ENCODE results near the gene KIF11. TPM values are rescaled to one million over a fixed set of nuclear protein-coding genes. Genes with fewer than 3 reads are reported as not detected.
A peak's percentile ranks its signal among the peaks of the same experiment; 100 is the strongest.
"Not testable (repeated sequence)": the region's sequence is repeated elsewhere in the genome, so short reads cannot be mapped to it uniquely, and the experiment has no call there.

KIF11 gene
- total RNA-seq, 3 donors from 2014 or later: 1.7 to 14.6 (median 3.2) TPM

DNA sequence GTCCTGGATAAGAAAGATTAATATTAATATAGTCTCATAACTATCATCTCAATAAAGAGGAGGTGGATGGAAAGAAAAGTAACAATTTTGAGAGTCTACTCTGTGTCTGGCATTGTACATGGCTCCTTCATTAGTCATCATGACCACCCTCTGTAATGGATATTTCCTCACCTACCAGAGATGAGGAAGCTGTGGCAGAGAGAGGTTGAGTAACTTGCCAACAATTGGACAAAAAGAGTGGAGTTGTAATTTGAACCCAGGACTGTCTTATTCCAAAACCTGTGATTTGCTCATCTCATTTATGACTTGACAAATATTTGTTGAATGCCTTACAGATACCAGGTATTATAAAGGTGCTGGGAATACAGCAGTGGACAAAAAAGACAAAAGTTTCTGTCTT is 17.0 kb upstream of the KIF11 start:
- Histone ChIP-seq H3K4me1 (ENCODE audit: low read depth) (peaks cover 11% of the 10 kb centered on the region), H3K9me3 (no peaks in the 10 kb centered on the region), H3K36me3 (ENCODE audit: low read depth) (no peaks in the 10 kb centered on the region), H3K4me3 (no peak overlapping the region)
- ATAC-seq: no peak
- DNase-seq: no peak
- TF ChIP-seq, protein P1, sequence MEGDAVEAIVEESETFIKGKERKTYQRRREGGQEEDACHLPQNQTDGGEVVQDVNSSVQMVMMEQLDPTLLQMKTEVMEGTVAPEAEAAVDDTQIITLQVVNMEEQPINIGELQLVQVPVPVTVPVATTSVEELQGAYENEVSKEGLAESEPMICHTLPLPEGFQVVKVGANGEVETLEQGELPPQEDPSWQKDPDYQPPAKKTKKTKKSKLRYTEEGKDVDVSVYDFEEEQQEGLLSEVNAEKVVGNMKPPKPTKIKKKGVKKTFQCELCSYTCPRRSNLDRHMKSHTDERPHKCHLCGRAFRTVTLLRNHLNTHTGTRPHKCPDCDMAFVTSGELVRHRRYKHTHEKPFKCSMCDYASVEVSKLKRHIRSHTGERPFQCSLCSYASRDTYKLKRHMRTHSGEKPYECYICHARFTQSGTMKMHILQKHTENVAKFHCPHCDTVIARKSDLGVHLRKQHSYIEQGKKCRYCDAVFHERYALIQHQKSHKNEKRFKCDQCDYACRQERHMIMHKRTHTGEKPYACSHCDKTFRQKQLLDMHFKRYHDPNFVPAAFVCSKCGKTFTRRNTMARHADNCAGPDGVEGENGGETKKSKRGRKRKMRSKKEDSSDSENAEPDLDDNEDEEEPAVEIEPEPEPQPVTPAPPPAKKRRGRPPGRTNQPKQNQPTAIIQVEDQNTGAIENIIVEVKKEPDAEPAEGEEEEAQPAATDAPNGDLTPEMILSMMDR (IDR thresholded peaks at IDR 0.05): no peak
- intact Hi-C loops (cut with DNase I, micrococcal nuclease): no loop called here

DNA sequence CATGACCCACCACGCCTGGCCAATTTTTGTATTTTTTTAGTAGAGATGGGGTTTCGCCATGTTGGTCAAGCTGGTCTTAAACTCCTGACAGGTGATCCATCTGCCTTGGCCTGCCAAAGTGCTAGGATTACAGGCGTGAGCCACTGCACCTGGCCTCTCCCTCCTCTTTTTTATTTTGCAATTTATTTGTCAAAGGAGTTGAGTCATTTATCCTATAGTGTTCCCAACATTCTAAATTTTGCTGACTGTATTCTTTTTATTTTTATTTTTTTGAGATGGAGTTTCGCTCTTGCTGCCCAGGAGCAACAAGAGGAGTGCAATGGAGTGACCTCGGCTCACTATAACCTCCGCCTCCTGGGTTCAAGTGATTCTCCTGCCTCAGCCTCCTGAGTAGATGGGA is 10.6 kb upstream of the KIF11 start:
- ATAC-seq; H3K36me3 ChIP-seq (ENCODE audit: low read depth); intact Hi-C loops (cut with DNase I, micrococcal nuclease): not testable (repeated sequence)

DNA sequence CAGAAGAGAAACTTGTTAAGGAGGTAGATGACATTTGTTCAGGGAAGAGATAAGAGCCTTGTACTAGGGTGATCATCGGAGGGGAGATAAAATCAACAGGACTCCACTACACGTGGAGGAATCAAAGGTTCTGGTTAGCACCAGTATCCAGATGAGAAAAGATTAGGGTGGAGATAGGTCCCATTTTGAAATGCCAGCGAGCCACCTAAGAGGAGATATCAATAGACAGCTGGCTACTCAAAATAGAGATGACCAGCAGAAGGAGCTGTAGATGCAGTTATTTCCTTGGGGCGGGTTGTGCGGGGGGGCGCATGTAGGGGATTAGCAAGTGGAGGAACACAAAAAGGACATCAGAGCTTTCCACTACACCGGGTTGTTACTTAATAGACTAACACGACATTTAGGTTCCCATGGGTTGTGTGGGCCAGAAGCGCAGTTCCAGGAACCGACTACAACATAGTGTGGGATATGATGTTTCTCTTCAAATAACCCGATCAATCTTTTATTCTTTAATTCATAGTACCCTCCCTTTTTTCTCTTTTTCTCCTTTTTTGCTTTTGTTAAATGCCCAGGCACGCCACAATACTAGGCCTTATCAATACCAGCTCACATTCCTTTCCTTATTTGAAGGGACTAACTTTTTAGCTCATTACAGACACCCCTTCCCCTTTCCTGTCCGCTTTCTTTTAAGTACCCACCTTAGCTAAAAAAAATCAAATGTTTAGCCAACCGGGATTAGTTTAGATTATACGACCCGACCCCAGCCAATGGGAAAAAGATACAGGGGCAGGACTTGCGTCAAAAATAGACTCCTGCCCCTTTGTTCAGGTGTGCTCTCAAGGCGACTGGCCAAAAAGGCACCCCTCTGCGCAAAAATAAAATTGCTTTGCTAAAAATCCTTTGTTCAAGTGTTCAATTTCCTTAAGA is 2.0 kb upstream of the KIF11 start:
- peak; percentile 17 for ATAC-seq
- H3K9me3 ChIP-seq: no peaks in the 10 kb centered on the region
- H3K4me1 ChIP-seq (ENCODE audit: low read depth): peaks cover 17% of the 10 kb centered on the region
- intact Hi-C loops (cut with DNase I, micrococcal nuclease): no loop called here
- H3K4me3 ChIP-seq: peak overlapping the region; percentile 4
- TF ChIP-seq, protein P1 (IDR thresholded peaks at IDR 0.05): no peak
- peak; percentile 50 to 76 (median 67) for DNase-seq
- H3K36me3 ChIP-seq (ENCODE audit: low read depth): no peaks in the 10 kb centered on the region

More for the DNA sequence above, 10.6 kb upstream of the KIF11 start:
- not testable (repeated sequence) for DNase-seq; H3K9me3 ChIP-seq; H3K4me1 ChIP-seq (ENCODE audit: low read depth); H3K4me3 ChIP-seq

DNA sequence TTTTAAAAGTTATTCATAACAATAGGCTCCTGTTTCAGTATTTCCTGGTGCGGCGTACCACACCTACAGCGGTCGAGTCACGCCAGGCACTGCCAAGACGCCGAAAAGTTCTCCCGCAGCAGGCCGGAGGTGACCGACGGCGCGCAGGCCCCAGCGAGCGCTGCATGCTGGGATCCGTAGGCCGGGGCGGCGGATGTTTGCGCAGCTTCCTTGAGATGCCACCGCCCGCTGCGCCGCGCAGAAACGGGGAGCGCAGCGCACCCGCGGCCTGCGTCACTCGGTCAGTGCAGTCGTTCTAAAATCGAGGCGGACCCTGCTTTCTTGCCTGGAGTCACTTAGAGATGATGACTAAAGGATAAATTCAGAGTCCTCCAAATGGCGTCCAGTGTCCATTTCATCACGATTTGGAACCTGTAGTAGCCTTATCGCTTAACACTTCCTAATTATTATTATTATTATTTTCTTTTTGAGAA is 1.3 kb upstream of the KIF11 start:
- peak overlapping the region; percentile 4 for H3K4me3 ChIP-seq
- intact Hi-C loops (cut with DNase I, micrococcal nuclease): no loop called here
- DNase-seq (peak; percentile 93 to 97 (median 94)), ATAC-seq (peak; percentile 91)
- no peaks in the 10 kb centered on the region for H3K9me3 ChIP-seq
- no peaks in the 10 kb centered on the region for H3K36me3 ChIP-seq (ENCODE audit: low read depth)
- TF ChIP-seq, protein P1 (IDR thresholded peaks at IDR 0.05): no peak
- peaks cover 17% of the 10 kb centered on the region for H3K4me1 ChIP-seq (ENCODE audit: low read depth)

DNA sequence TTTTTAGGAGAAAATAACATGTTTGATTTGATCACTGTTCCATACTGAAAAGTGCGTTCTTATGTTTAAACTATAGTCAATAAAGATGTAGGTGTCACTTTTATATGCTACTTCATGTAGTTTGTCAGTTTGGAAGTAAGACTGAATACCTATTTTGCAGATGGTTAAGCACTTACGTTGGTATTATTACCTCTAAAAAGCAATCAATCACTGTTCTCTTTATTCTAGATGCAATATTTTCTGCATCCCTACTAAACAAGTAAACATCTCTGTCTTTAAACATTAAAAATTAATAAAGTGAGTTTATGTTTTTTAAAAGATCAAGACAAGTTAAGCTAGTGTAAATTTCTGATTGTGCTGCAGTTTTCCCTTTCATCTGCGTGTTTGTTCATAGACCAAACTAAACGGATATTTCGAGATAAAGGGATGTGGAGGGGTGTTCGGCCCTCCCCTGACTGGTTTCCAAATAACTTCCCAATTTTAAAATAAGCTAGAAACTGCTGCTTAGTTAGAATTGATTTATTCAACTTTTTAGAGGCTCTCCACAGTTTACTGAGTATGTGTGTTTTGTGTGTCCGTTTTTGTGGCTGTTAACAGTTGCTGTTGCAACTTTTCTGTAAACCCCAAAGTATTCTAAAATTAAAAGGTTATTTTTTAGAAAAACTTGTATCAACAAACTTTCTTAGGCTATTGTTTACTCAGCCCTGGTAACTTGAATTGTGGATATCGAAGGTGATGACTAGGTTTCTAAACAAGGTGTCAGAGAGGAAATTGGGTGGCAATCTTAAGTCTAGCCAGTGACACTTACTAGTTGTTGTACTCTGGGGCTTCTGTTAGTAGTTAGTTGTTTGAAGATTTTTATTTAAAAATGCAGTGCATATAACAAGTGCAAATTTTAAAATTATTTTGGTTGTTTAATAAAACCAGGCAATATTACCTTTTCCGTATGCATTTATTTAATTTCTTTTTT is 974 bp downstream of the KIF11 start:
- TF ChIP-seq, protein P1 (IDR thresholded peaks at IDR 0.05): no peak
- Histone ChIP-seq H3K4me1 (ENCODE audit: low read depth) (peaks cover 17% of the 10 kb centered on the region), H3K4me3 (peak overlapping the region; percentile 60), H3K36me3 (ENCODE audit: low read depth) (no peaks in the 10 kb centered on the region), H3K9me3 (no peaks in the 10 kb centered on the region)
- no peak for ATAC-seq
- intact Hi-C loops (cut with DNase I, micrococcal nuclease): no loop called here
- DNase-seq: no peak

All from mucosa of descending colon (tissue), 3 donors.